ENCODE measurements around the gene SCNN1G.
"Not testable (repeated sequence)": the region's sequence is repeated elsewhere in the genome, so short reads cannot be mapped to it uniquely, and the experiment has no call there.

The SCNN1G gene, protein sequence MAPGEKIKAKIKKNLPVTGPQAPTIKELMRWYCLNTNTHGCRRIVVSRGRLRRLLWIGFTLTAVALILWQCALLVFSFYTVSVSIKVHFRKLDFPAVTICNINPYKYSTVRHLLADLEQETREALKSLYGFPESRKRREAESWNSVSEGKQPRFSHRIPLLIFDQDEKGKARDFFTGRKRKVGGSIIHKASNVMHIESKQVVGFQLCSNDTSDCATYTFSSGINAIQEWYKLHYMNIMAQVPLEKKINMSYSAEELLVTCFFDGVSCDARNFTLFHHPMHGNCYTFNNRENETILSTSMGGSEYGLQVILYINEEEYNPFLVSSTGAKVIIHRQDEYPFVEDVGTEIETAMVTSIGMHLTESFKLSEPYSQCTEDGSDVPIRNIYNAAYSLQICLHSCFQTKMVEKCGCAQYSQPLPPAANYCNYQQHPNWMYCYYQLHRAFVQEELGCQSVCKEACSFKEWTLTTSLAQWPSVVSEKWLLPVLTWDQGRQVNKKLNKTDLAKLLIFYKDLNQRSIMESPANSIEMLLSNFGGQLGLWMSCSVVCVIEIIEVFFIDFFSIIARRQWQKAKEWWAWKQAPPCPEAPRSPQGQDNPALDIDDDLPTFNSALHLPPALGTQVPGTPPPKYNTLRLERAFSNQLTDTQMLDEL

GRCh38 chr16:23182679-23183542 lies at the start of gene SCNN1G:
TSS of gene SCNN1G (plus strand) at chr16:23182745. CDS start at chr16:23186272, 3,527 bp downstream.
- no peak for DNase-seq (ENCODE audit: low spot score)

DNA sequence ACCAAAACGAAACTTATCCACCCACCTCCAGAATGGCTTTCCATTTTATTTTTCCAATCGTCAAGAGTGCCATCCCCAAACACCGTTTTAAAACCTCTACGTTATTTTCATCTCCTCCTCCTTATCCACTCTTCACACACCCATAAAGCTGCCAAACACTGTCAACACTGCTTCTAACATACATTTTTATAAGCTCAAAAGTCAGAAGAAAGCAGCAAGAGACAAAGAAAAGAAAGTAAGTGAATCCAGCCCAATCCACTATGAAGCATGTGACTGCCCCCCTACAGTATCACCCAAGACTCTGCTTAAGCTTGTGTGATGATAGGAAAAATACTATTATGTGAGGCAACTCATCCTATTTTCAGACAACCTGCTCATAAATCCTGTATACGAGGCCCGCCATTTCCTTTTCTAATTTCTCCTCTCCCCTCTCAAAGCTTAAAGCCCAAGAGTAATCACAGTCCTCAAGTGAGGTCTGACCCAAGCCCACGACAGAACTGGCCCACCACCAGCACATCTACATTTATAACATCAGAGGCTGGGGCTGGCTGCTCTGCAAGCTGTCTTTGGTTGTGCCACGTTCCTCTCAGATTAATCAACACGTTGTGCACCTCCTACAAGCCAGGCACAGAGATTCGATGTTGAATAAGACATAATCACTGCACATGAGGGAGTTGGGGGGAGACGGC lies 49.6 kb upstream of the SCNN1G start:
- no peak for DNase-seq (ENCODE audit: low spot score)

DNA sequence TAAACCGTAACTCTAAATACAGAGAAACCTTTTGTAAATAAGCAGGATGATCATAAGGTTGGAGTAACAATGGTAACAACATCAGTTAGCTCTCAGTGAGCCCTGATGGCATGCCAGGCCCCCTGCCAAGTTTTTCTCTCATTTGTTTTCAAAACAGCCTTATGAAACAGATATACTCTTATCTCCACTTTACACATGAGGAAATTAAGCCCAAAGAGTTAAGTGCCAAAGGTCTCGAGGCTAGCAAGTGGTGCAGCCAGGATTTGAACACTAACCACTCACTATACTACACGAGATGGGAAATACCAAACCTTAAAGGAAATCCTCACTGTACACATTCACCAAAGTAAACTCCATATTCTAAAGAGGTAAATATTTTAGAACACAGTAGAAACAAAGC lies 48.3 kb upstream of the SCNN1G start:
- no peak for DNase-seq (ENCODE audit: low spot score)

DNA sequence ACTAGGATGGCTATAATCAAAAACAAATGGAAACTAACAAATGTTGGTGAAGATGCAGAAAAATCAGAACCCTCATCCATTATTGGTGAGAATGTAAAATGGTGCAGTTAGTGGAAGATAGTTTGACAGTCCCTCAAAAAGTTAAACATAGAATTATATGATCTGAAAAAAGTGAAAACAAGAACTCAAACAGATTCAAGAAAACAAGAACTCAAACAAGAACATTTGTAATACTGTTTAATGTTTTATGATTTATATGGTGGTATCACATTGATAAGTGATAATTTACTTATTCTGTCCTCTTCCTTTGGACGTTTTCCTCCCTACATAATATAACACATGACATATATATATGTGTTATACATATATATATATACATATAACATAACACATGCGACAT lies 45.3 kb upstream of the SCNN1G start:
- no peak for DNase-seq (ENCODE audit: low spot score)

GRCh38 chr16:23137818-23138217 lies 44.7 kb upstream of the SCNN1G start:
- no peak for DNase-seq (ENCODE audit: low spot score)

GRCh38 chr16:23140107-23140506 lies 42.4 kb upstream of the SCNN1G start:
- no peak for DNase-seq (ENCODE audit: low spot score)

GRCh38 chr16:23141033-23141432 lies 41.5 kb upstream of the SCNN1G start:
- DNase-seq (ENCODE audit: low spot score): no peak

GRCh38 chr16:23141500-23141899 lies 41.0 kb upstream of the SCNN1G start:
- no peak for DNase-seq (ENCODE audit: low spot score)

DNA sequence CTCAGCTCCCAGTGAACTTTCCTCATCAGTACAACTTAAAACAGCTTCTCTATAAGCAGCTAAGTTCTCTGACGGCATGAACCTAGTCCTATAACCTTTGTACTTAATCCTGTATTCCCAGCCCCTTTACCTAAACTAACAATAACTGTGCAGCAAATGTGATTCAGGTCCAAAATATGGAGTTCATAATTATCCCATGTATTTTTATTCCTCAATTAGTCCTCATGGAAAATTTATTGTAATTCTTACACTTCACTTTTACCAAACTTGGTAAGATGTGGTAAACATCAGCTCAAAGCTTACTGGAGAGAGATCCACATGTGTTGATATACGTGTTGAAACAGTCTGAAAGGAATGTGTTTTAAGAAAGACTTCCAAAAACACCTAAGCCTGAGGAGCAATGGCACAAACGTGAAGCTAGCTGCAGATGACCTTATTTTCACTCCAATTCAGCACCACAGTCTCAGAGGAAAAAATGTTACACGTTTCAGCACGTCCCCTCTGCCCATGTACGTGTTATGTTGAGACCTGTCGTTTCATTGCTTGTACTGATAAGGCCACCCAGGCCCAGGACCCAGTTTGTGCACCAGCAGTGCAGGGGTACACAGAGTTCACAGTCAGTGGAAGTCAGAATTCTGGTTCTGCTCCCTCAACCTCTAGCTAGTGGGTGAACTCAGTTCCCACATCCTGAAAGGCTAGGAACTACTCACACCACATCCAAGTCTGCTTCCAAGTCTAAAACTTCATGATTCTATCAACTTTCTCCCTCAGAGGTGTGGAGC lies 40.4 kb upstream of the SCNN1G start:
- DNase-seq (ENCODE audit: low spot score): no peak

DNA sequence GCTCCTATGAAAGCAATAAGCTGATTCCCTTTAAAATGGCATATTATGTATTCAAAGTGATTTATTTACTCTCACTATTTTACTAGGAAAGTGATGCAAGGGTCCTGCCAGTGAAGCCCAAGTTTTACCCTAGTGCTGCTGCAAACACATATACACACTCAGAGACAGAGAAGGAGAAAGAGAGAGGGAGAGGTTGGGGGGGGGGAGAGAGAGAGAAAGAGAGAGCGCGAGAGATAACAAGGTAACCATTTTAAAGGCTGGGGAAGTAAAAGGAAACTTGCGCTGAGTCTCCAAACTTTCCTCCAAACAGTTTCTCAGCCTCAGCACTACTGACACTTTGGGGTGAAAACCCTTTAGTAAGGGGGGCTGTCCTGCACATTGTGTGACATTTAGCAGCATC lies 39.2 kb upstream of the SCNN1G start:
- DNase-seq (ENCODE audit: low spot score): no peak

- not testable (repeated sequence) for DNase-seq (ENCODE audit: low spot score)
These were observed 38.2 kb upstream of the SCNN1G start for GRCh38 chr16:23144393-23144792.

DNA sequence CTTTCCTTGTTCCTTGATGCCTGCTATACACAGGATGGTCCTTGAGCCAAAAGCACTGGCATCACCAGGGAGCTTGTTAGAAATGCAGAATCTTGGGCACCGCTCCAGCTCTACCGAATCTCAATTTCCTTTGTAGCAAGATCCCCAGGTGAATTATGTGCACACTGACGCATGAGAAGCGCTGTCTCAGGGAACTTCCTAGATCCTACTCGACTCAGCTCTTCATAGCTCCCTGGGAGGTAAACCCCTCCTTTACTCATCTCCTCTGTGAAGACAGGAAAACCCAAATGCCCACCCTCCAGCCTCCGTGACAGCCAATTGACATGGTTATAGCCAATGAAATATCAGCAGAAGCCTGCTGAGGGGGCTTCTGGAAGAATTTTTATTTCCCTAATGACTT lies 37.4 kb upstream of the SCNN1G start:
- DNase-seq (ENCODE audit: low spot score): no peak

GRCh38 chr16:23145608-23146007 lies 36.9 kb upstream of the SCNN1G start:
- no peak for DNase-seq (ENCODE audit: low spot score)

GRCh38 chr16:23146877-23147601 lies 35.5 kb upstream of the SCNN1G start:
- DNase-seq (ENCODE audit: low spot score): no peak

- DNase-seq (ENCODE audit: low spot score): no peak
These were observed 34.9 kb upstream of the SCNN1G start for GRCh38 chr16:23147666-23148065.

GRCh38 chr16:23148166-23148512 lies 34.4 kb upstream of the SCNN1G start:
- peak; percentile 39 for DNase-seq (ENCODE audit: low spot score)

GRCh38 chr16:23148513-23149266 lies 33.9 kb upstream of the SCNN1G start:
- peak; percentile 72 for DNase-seq (ENCODE audit: low spot score)

- peak; percentile 94 for DNase-seq (ENCODE audit: low spot score)
These were observed 33.1 kb upstream of the SCNN1G start, which contains the start of gene USP31 for GRCh38 chr16:23149267-23149992. TSS of gene USP31 (minus strand) at chr16:23149452. CDS start at chr16:23149270, 182 bp downstream.

GRCh38 chr16:23149993-23150364 lies 32.6 kb upstream of the SCNN1G start:
- no peak for DNase-seq (ENCODE audit: low spot score)
